Liver (tissue), 9 donors: ENCODE results near the gene NHSL2. TPM values are rescaled to one million over a fixed set of nuclear protein-coding genes. Genes with fewer than 3 reads are reported as not detected.

Source experiments
- DNase-seq: peaks from one replicate; pipeline ENCODE4 v3.0.0-alpha.2; 2017; ENCODE audit warnings: low spot score
- H3K27ac ChIP-seq, 2 donors: one replicate each; pipeline ENCODE4 v1.7.0; 2013; ENCODE audit warnings: inconsistent platforms in 2 of 2, low read length in 2 of 2, control low read depth in 1 of 2, low read depth in 1 of 2, mild to moderate bottlenecking in 1 of 2
- H3K27me3 ChIP-seq, 4 donors: one replicate each; pipeline versions ENCODE4 v1.6.1 to v1.7.0; 2013; ENCODE audit warnings: low read length in 3 of 4, inconsistent platforms in 1 of 4, mild to moderate bottlenecking in 1 of 4, moderate library complexity in 1 of 4; ENCODE audit not compliant: control insufficient read depth in 4 of 4, insufficient read depth in 4 of 4
- H3K36me3 ChIP-seq, 4 donors: one replicate each; pipeline versions ENCODE4 v1.6.1 to v1.7.0; 2013; ENCODE audit warnings: low read length in 3 of 4, mild to moderate bottlenecking in 3 of 4, low read depth in 1 of 4, moderate library complexity in 1 of 4; ENCODE audit not compliant: control insufficient read depth in 4 of 4, insufficient read depth in 3 of 4
- H3K4me1 ChIP-seq, 4 donors: one replicate each; pipeline versions ENCODE4 v1.6.1 to v1.7.0; 2013; ENCODE audit warnings: low read length in 3 of 4, mild to moderate bottlenecking in 3 of 4, moderate library complexity in 1 of 4; ENCODE audit not compliant: control insufficient read depth in 4 of 4, insufficient read depth in 4 of 4
- H3K4me3 ChIP-seq, 3 donors: one replicate each; pipeline versions ENCODE4 v1.6.1 to v1.7.0; 2013; ENCODE audit warnings: low read length in 3 of 3, control low read depth in 1 of 3, low read depth in 1 of 3, mild to moderate bottlenecking in 1 of 3
- H3K9ac ChIP-seq, 2 donors: one replicate each; pipeline ENCODE4 v1.7.0; 2013; ENCODE audit warnings: low read length in 2 of 2, mild to moderate bottlenecking in 2 of 2, moderate library complexity in 2 of 2, control low read depth in 1 of 2, low read depth in 1 of 2
- H3K9me3 ChIP-seq, 4 donors: one replicate each; pipeline versions ENCODE4 v1.6.1 to v1.7.0; 2013; ENCODE audit warnings: low read length in 3 of 4; ENCODE audit not compliant: control insufficient read depth in 4 of 4
- EGR1 ChIP-seq, 2 donors: IDR thresholded peaks; 2 replicates each; pipeline ENCODE4 v1.6.1; 2016 to 2018; ENCODE audit warnings: antibody characterized with exemption in 2 of 2, low read depth in 2 of 2
- FOXA1 ChIP-seq: IDR thresholded peaks from 2 replicates; pipeline ENCODE4 v1.6.1; 2016; ENCODE audit warnings: antibody characterized with exemption
- FOXA2 ChIP-seq: IDR thresholded peaks from 2 replicates; pipeline ENCODE4 v1.6.1; 2016; ENCODE audit warnings: antibody characterized with exemption
- GABPA ChIP-seq, 2 donors: IDR thresholded peaks in 1 of 2; conservative IDR thresholded peaks in 1 of 2; 2 replicates each; pipeline ENCODE4 v1.6.1; 2016; ENCODE audit warnings: antibody characterized with exemption in 2 of 2, mild to moderate bottlenecking in 1 of 2, moderate library complexity in 1 of 2
- HNF4G ChIP-seq: IDR thresholded peaks from 2 replicates; pipeline ENCODE4 v1.6.1; 2016; ENCODE audit warnings: antibody characterized with exemption
- JUND ChIP-seq, 2 donors: IDR thresholded peaks; 2 replicates each; pipeline ENCODE4 v1.6.1; 2016; ENCODE audit warnings: antibody characterized with exemption in 2 of 2
- MAX ChIP-seq: IDR thresholded peaks from 2 replicates; pipeline ENCODE4 v1.6.1; 2016; ENCODE audit warnings: antibody characterized with exemption
- NR2F2 ChIP-seq: IDR thresholded peaks from 2 replicates; pipeline ENCODE4 v1.6.1; 2016; ENCODE audit warnings: antibody characterized with exemption
- RAD21 ChIP-seq, 2 donors: IDR thresholded peaks; 2 replicates each; pipeline ENCODE4 v1.6.1; 2016; ENCODE audit warnings: antibody characterized with exemption in 2 of 2, mild to moderate bottlenecking in 2 of 2
- RXRA ChIP-seq, 2 donors: IDR thresholded peaks; 2 replicates each; pipeline ENCODE4 v1.6.1; 2017 to 2018; ENCODE audit warnings: antibody characterized with exemption in 2 of 2, mild to moderate bottlenecking in 1 of 2
- SP1 ChIP-seq: IDR thresholded peaks from 2 replicates; pipeline ENCODE4 v1.6.1; 2018; ENCODE audit warnings: antibody characterized with exemption, mild to moderate bottlenecking
- TAF1 ChIP-seq: conservative IDR thresholded peaks from 2 replicates; pipeline ENCODE4 v1.6.1; 2016; ENCODE audit warnings: antibody characterized with exemption, mild to moderate bottlenecking
- YY1 ChIP-seq: IDR thresholded peaks from 2 replicates; pipeline ENCODE4 v1.6.1; 2016; ENCODE audit warnings: antibody characterized with exemption, mild to moderate bottlenecking
- ZBTB33 ChIP-seq: IDR thresholded peaks from 2 replicates; pipeline ENCODE4 v1.6.1; 2016; ENCODE audit warnings: antibody characterized with exemption
- WGBS: extraction: QIAGEN DNeasy Blood & Tissue Kit; methylation state at CpG from one replicate; pipeline ENCODE4 v1.1.7; 2013; 5-methylcytosine and 5-hydroxymethylcytosine counted together
- polyA plus RNA-seq, 2 donors: library from polyadenylated mRNA; stranded (reverse) in 1 of 2; unstranded in 1 of 2; fragments of 200-250 nt in 1 of 2; fragments of >200 nt in 1 of 2; fragmentation: Nextera tagmentation in 1 of 2; extraction: Ambion mirVana in 1 of 2; gene quantifications; one replicate each; pipeline versions ENCODE4 v1.2.1 to v1.2.3, GENCODE V29; 2013 to 2015
- total RNA-seq, 2 donors: library from RNA; depleted of rRNA; stranded (reverse); fragments of >200 nt; gene quantifications; one replicate each; pipeline ENCODE4 v1.2.3, GENCODE V29; 2014
- TF ChIP-seq, protein P1 (sequence below): IDR thresholded peaks from 2 replicates; pipeline ENCODE4 v1.6.1; 2016; ENCODE audit warnings: antibody characterized with exemption, mild to moderate bottlenecking
- TF ChIP-seq, protein P2 (sequence below): fragments of 150-350 bp; IDR thresholded peaks from 2 replicates; pipeline ENCODE4 v1.5.1; 2017; ENCODE audit warnings: improper control_type of control experiment, low read depth, low read length; ENCODE audit not compliant: missing input control
- TF ChIP-seq, protein P3 (sequence below): IDR thresholded peaks from 2 replicates; pipeline ENCODE4 v1.6.1; 2016; ENCODE audit warnings: antibody characterized with exemption
- donor health status: healthy.
- donor health status: healthy.
- donor health status: healthy.
- donor health status: healthy.
- donor health status: healthy.

The NHSL2 gene
- total and polyA plus RNA-seq, 4 donors = 0.45 to 1.3 (median 1.1) TPM

- no peaks in the 10 kb centered on the region for H3K9me3 ChIP-seq
- H3K36me3 ChIP-seq = no peaks in the 10 kb centered on the region
- no peak overlapping the region for H3K4me3 ChIP-seq
- no peak overlapping the region for H3K27ac ChIP-seq
- no peaks in the 10 kb centered on the region for H3K4me1 ChIP-seq
- no peaks in the 10 kb centered on the region for H3K27me3 ChIP-seq
- TF ChIP-seq HNF4G (no peak), ZBTB33 (no peak), RXRA (IDR thresholded peaks at IDR 0.05) (no peak)
- TF ChIP-seq, protein P1, sequence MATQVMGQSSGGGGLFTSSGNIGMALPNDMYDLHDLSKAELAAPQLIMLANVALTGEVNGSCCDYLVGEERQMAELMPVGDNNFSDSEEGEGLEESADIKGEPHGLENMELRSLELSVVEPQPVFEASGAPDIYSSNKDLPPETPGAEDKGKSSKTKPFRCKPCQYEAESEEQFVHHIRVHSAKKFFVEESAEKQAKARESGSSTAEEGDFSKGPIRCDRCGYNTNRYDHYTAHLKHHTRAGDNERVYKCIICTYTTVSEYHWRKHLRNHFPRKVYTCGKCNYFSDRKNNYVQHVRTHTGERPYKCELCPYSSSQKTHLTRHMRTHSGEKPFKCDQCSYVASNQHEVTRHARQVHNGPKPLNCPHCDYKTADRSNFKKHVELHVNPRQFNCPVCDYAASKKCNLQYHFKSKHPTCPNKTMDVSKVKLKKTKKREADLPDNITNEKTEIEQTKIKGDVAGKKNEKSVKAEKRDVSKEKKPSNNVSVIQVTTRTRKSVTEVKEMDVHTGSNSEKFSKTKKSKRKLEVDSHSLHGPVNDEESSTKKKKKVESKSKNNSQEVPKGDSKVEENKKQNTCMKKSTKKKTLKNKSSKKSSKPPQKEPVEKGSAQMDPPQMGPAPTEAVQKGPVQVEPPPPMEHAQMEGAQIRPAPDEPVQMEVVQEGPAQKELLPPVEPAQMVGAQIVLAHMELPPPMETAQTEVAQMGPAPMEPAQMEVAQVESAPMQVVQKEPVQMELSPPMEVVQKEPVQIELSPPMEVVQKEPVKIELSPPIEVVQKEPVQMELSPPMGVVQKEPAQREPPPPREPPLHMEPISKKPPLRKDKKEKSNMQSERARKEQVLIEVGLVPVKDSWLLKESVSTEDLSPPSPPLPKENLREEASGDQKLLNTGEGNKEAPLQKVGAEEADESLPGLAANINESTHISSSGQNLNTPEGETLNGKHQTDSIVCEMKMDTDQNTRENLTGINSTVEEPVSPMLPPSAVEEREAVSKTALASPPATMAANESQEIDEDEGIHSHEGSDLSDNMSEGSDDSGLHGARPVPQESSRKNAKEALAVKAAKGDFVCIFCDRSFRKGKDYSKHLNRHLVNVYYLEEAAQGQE = no peak
- TF ChIP-seq, protein P2, sequence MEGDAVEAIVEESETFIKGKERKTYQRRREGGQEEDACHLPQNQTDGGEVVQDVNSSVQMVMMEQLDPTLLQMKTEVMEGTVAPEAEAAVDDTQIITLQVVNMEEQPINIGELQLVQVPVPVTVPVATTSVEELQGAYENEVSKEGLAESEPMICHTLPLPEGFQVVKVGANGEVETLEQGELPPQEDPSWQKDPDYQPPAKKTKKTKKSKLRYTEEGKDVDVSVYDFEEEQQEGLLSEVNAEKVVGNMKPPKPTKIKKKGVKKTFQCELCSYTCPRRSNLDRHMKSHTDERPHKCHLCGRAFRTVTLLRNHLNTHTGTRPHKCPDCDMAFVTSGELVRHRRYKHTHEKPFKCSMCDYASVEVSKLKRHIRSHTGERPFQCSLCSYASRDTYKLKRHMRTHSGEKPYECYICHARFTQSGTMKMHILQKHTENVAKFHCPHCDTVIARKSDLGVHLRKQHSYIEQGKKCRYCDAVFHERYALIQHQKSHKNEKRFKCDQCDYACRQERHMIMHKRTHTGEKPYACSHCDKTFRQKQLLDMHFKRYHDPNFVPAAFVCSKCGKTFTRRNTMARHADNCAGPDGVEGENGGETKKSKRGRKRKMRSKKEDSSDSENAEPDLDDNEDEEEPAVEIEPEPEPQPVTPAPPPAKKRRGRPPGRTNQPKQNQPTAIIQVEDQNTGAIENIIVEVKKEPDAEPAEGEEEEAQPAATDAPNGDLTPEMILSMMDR = no peak
- TF ChIP-seq, protein P3, sequence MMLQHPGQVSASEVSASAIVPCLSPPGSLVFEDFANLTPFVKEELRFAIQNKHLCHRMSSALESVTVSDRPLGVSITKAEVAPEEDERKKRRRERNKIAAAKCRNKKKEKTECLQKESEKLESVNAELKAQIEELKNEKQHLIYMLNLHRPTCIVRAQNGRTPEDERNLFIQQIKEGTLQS = no peak
- DNase-seq = no peak
- no peak overlapping the region for H3K9ac ChIP-seq
- 65% methylated on average over 3 of the region's 3 CpGs for WGBS
Observed at GRCh38 chrX:71941776-71942175, 31.1 kb downstream of the NHSL2 start.

DNA sequence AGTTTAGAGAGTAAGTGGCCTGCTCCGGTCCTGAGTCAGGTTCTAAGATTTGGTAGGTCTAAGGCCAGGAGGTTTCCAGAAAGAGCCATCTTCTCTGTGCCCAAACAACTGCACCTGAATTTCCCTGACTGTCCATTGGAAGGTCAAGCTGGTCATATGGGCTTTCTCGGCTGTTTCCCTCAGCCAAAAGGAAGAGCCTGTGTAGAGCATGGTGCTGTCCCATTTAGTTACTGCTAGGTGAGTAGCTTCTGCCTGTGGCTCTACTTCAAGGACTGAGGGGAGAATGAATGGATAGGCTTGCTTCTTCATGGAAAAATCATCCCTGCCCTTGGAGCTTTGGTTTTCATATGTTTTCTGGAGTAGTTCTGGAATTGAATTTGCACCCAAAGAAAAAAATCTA lies 33.7 kb downstream of the NHSL2 start:
- no peak overlapping the region for H3K27ac ChIP-seq
- DNase-seq = no peak
- WGBS = 88% methylated on average over 2 of the region's 2 CpGs
- H3K9ac ChIP-seq = no peak overlapping the region
- no peaks in the 10 kb centered on the region for H3K9me3 ChIP-seq
- H3K4me3 ChIP-seq = no peak overlapping the region
- H3K27me3 ChIP-seq = no peaks in the 10 kb centered on the region
- no peaks in the 10 kb centered on the region for H3K36me3 ChIP-seq
- H3K4me1 ChIP-seq = no peaks in the 10 kb centered on the region
- no peak for TF ChIP-seq RXRA (IDR thresholded peaks at IDR 0.05)
- no peak for TF ChIP-seq SP1
- TF ChIP-seq GABPA (IDR thresholded peaks at IDR 0.05 in 1 of 2, conservative IDR thresholded peaks at IDR 0.05 in 1 of 2) = no peak
- TF ChIP-seq FOXA1 = no peak
- TF ChIP-seq, protein P1 = no peak
- TF ChIP-seq FOXA2 = no peak
- TF ChIP-seq NR2F2 = no peak
- TF ChIP-seq RAD21 (IDR thresholded peaks at IDR 0.05) = no peak
- TF ChIP-seq MAX = no peak
- TF ChIP-seq EGR1 (IDR thresholded peaks at IDR 0.05; ENCODE audit: low read depth in 2 of 2) = no peak
- no peak for TF ChIP-seq JUND (IDR thresholded peaks at IDR 0.05)
- TF ChIP-seq YY1 = no peak
- TF ChIP-seq, protein P3 = no peak
- TF ChIP-seq ZBTB33 = no peak
- TF ChIP-seq HNF4G = no peak
- no peak for TF ChIP-seq TAF1
